NCI-H146 treated with DMSO at 0.1 percent for 48 hours (cell line): Measurements from ENCODE around the gene CACNB4.
"Not testable (repeated sequence)": the region's sequence is repeated elsewhere in the genome, so short reads cannot be mapped to it uniquely, and the experiment has no call there.

ENCODE experiments used
- DNase-seq: peaks from one replicate; lab custom pipeline; 2025; ENCODE audit not compliant: unreplicated experiment; lab: John Stamatoyannopoulos, UW

Gene CACNB4

GRCh38 chr2:151914989-151915628 lies 183.7 kb downstream of the CACNB4 start:
- no peak for DNase-seq

GRCh38 chr2:151908204-151908882 lies 190.5 kb downstream of the CACNB4 start:
- DNase-seq = no peak

GRCh38 chr2:151907286-151908203 lies 191.3 kb downstream of the CACNB4 start:
- DNase-seq = no peak

GRCh38 chr2:151906633-151906998 lies 192.2 kb downstream of the CACNB4 start:
- no peak for DNase-seq

GRCh38 chr2:151905963-151906632 lies 192.7 kb downstream of the CACNB4 start:
- DNase-seq = no peak

- no peak for DNase-seq
Measured at GRCh38 chr2:151904807-151905206, 194.0 kb downstream of the CACNB4 start.

GRCh38 chr2:151904021-151904420 lies 194.8 kb downstream of the CACNB4 start:
- DNase-seq = no peak

- no peak for DNase-seq
Measured at GRCh38 chr2:151902829-151903228, 196.0 kb downstream of the CACNB4 start.

GRCh38 chr2:151900331-151900730 lies 198.5 kb downstream of the CACNB4 start:
- no peak for DNase-seq

GRCh38 chr2:151899156-151899555 lies 199.7 kb downstream of the CACNB4 start:
- DNase-seq = no peak

- DNase-seq = no peak
Measured at GRCh38 chr2:151891566-151892194, 207.2 kb downstream of the CACNB4 start.

GRCh38 chr2:151887164-151887563 lies 211.7 kb downstream of the CACNB4 start:
- DNase-seq = no peak

GRCh38 chr2:151886241-151886640 lies 212.6 kb downstream of the CACNB4 start:
- peak; percentile 2 for DNase-seq

GRCh38 chr2:151882786-151883445 lies 215.9 kb downstream of the CACNB4 start:
- DNase-seq = no peak

- DNase-seq = no peak
Measured at GRCh38 chr2:151881342-151881741, 217.5 kb downstream of the CACNB4 start.

- no peak for DNase-seq
Measured at GRCh38 chr2:151880586-151880985, 218.3 kb downstream of the CACNB4 start.

GRCh38 chr2:151878655-151879563 lies 219.9 kb downstream of the CACNB4 start:
- no peak for DNase-seq

- no peak for DNase-seq
Measured at GRCh38 chr2:151878204-151878603, 220.6 kb downstream of the CACNB4 start.

- not testable (repeated sequence) for DNase-seq
Measured at GRCh38 chr2:151875631-151876030, 223.2 kb downstream of the CACNB4 start.
